Caki2 (cell line): ENCODE measurements around the gene HTR4. TPM values are rescaled to one million over a fixed set of nuclear protein-coding genes. Genes with fewer than 3 reads are reported as not detected.

Source experiments
- DNase-seq: peaks from one replicate; pipeline ENCODE4 v3.0.0-alpha.2; 2015; ENCODE audit warnings: low read depth
- in situ Hi-C: cut with HindIII; loops from 2 replicates; pipeline ENCODE4 v1.10.0; 2016; ENCODE audit warnings: low sequenced_read_pairs, low pct_unique_long_range_greater_than_20kb, mixed read lengths
- total RNA-seq: library from RNA; depleted of rRNA; stranded (reverse); fragments of >200 nt; shearing (Covaris generic); gene quantifications from 2 replicates; pipeline ENCODE4 v1.2.3, GENCODE V29; 2014; ENCODE audit warnings: low replicate concordance

Gene HTR4
- total RNA-seq, 1 experiment from 2014 or later = not detected

GRCh38 chr5:148626081-148626613, 28.2 kb downstream of the HTR4 start:
- no peak for DNase-seq
- in situ Hi-C loops = no loop called here

DNA sequence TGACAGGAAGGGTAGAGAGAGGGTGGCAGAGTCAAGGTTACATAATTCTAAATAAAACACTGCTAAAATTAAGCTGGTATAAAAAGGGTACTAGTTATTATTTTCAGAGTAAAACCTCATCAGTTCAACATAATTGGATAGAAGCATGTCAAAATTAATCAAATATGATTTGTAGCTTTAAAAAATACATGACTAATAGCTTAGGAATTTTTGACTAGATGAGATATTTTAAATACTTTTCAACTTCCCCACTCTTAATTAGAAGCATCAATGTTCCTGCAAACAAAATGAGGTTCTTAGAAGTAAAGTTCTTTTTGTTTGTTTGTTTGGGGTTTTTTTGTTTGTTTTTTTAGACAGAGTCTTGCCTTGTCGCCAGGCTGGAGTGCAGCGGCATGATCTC, 29.1 kb downstream of the HTR4 start:
- in situ Hi-C loops = no loop called here
- DNase-seq = no peak

DNA sequence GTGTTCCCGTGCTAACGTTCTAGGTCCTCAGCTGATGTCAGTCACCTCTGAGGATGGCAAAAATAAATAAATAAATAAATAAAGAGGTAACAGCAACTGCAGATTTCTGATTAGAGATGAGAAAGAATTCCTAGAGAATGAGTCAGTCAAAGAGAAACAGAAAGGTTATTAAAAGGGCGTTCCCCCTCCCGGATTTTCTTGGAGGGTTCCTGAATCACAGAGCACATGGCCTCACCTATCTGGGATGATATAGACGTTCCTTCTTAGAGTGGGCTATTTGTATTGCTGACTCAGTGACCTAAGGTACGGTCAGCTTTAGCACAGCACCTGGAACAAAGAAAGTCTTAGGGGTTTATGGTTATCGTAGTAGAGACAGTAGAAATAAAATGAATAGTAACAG, 30.6 kb downstream of the HTR4 start:
- peak; percentile 45 for DNase-seq
- in situ Hi-C loops = no loop called here

DNA sequence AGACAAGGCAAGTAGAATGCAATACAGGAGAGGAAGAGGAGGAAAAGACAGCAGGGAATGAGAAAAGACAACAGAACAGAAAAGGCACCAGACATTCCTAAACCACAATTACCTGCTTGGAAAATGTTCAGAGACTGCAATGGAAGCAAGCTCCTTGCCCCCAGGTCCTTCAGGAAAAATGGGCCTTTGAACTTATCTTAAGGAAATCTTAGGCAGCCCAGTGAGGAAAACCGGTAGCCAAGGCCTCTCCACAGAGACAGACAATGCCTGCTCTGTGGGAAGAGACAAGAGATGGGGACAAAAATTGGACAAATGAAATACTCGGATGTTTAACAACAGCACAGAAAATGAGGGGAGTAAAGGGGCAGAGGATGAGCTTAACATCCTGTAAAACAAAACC, 31.2 kb downstream of the HTR4 start:
- no peak for DNase-seq
- in situ Hi-C loops = no loop called here

- DNase-seq = no peak
- in situ Hi-C loops = no loop called here
Measured at GRCh38 chr5:148620696-148621095, 33.6 kb downstream of the HTR4 start.

DNA sequence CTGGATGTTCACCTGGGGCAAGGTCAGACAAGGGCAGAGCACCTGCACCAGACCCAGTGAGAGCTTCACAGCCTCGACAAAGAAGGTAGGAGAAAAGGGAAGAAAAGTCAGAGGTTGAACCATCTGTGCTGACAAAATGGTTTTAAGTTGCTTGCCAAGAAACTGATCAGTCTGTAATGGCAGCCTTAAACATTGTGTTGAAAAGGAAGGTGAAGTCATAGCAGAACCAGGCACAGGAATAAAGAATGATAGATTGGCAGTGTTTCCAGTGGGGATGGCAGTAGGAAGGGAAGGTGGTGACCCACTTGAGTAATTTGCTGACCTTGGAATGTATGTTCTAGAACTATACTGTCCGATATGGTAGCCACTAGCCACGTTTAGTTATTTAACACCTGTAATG, 34.2 kb downstream of the HTR4 start:
- in situ Hi-C loops = no loop called here
- no peak for DNase-seq

- in situ Hi-C loops = no loop called here
- no peak for DNase-seq
Measured at GRCh38 chr5:148619484-148619883, 34.8 kb downstream of the HTR4 start.

GRCh38 chr5:148615644-148616275, 38.6 kb downstream of the HTR4 start:
- in situ Hi-C loops = no loop called here
- no peak for DNase-seq

GRCh38 chr5:148607406-148607805, 46.9 kb downstream of the HTR4 start:
- in situ Hi-C loops = no loop called here
- no peak for DNase-seq

DNA sequence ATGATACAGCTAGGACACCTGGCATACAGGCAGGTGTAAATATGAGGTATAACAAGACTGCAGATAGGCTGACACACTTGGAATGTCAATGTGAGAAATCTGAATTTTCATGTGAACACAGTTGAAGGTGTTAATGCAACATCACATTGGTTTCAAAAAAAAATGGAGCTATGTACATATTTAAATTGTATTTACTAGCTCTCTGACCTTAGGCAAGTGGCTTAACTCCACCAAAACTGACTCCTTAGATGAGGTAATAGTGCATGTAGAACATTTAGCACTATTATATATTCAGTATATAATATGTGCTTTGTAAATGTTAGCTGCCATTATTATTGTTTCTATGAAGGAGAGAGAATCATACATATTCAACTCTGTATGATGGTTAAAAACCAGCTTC, 48.0 kb downstream of the HTR4 start:
- in situ Hi-C loops = no loop called here

GRCh38 chr5:148599187-148599586, 55.1 kb downstream of the HTR4 start:
- no peak for DNase-seq
- in situ Hi-C loops = no loop called here

More for the DNA sequence above, 48.0 kb downstream of the HTR4 start:
- no peak for DNase-seq

- in situ Hi-C loops = no loop called here
Measured at GRCh38 chr5:148595697-148596096, 58.6 kb downstream of the HTR4 start.

GRCh38 chr5:148586796-148587195, 67.5 kb downstream of the HTR4 start:
- in situ Hi-C loops = no loop called here
- no peak for DNase-seq

More at GRCh38 chr5:148595697-148596096, 58.6 kb downstream of the HTR4 start:
- DNase-seq = no peak

DNA sequence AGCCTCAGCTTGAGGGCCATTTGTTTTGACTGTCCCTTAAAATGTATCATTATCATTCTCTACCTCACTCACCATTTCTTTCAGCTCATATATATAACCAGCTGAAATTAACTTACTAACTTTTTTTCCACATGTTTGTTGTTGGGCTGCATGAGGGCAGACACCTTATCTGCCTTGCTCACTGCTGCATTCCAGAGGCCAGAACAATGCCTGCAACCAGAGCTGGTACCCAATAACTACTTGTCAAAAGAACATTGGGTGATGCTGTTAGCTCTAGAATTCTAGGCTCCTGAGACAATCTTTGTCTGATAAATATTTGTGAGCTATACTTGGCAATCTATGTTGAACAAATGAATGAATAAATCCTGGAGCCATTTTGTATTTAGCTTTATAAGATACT, 68.3 kb downstream of the HTR4 start:
- DNase-seq = no peak
- in situ Hi-C loops = no loop called here

- in situ Hi-C loops = no loop called here
Measured at GRCh38 chr5:148584103-148584502, 70.2 kb downstream of the HTR4 start.

DNA sequence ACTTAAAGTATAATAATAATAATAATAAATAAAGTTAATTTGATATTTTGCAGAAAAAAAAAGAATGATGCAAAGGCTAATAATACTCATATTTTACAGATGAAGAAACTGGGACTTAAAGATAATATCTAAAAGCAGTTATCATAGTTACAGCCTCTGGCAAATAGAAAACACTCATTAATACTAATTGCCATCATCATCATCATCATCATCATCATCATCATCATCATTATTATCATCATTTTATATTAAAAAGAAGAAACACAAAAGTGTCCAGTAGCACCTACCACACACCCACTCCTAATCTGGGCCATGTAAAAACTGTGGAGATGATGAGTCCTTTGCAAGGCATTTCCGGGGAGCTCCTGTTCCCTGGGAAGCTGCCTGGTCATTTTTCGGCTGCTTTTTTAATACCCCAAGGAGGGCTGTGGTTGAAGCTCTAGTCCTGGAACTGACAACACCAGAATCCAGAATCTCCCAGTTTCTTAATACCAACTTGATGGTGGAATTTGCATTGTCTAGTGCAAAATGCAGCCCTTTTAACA, 70.8 kb downstream of the HTR4 start:
- no peak for DNase-seq
- in situ Hi-C loops = no loop called here

More at GRCh38 chr5:148584103-148584502, 70.2 kb downstream of the HTR4 start:
- no peak for DNase-seq

DNA sequence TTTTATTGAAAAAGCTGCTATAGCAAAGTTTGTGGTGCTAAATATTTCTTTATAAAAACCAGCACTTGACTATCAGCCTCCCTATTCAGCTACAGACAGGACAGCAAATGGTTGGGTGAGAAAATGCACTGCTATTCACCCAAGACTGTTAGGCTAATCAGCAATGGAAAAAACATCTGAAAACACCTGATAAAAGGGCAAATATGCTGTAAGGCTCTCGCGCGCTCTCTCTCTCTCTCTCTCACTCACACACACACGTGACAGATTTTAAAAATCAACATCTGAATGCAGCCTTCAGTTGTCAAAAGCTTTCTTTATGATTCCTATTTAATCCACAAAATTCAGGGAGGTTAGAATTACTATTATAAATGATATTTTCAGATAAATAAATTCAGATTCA, 80.2 kb downstream of the HTR4 start:
- DNase-seq = no peak
- in situ Hi-C loops = no loop called here

- in situ Hi-C loops = no loop called here
Measured at GRCh38 chr5:148573374-148573773, 81.0 kb downstream of the HTR4 start.

DNA sequence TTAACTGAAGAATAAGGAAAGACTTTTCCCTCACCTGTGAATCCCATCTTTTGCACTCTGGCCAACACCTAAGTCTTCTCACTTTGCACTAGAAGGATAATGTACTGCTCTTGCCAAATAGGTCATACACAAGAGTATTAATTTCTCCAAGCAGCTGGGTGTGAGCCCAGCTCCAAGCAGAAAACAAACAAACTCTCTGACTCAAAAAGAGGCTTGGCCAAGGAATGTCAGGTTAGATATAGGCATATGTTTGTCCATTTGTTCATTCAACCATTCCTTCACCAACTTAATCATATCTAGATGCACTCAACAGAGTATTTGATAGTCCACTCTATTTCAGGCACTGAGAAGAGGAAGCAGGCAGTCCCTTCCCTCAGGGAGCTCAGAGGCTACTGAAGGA, 84.4 kb downstream of the HTR4 start:
- DNase-seq = no peak
- in situ Hi-C loops = no loop called here

More at GRCh38 chr5:148573374-148573773, 81.0 kb downstream of the HTR4 start:
- DNase-seq = no peak

DNA sequence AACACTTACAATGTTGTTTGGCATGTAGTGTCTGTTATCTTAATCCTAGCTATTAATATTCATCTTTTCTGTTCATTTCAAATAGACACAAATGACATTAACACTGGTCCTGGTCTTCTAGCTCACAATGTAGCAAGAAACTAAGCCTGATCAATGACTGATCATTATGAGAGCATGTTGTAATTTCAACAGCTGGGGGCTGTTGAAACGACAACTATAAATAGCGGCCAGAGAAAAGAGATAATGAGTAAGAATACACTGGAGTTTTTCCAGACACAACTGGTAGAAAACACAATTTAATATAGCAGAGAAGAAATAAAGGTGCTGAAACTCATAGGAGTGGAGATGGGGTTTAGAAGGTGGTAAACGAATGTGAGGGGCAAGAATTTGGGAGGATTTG, 89.2 kb downstream of the HTR4 start:
- in situ Hi-C loops = no loop called here
- DNase-seq = no peak
